Neural cell (in vitro differentiated cells): ENCODE measurements around the gene LRRIQ4. TPM values are rescaled to one million over a fixed set of nuclear protein-coding genes. Genes with fewer than 3 reads are reported as not detected.

Experiments used
- H2AFZ ChIP-seq: fragments of 200-600, 300-800 bp; sonication (generic), shearing (Covaris generic); 2 replicates; pipeline ENCODE4 v1.6.0; 2014; ENCODE audit warnings: low read depth, mild to moderate bottlenecking, antibody characterized with exemption, low read length, moderate library complexity
- H3F3A ChIP-seq: fragments of 200-600 bp; shearing (Covaris generic); 2 replicates; pipeline ENCODE4 v1.6.1; 2016; ENCODE audit warnings: mild to moderate bottlenecking, moderate library complexity, mixed read lengths, antibody characterized with exemption, low read length; ENCODE audit not compliant: insufficient read depth, poor library complexity, severe bottlenecking
- H3K27ac ChIP-seq: fragments of 200-600, 300-800 bp; sonication (generic), shearing (Covaris generic); 2 replicates; pipeline ENCODE4 v1.5.1; 2014; ENCODE audit warnings: mild to moderate bottlenecking, low read length, moderate library complexity
- H3K27me3 ChIP-seq: fragments of 300-800, 200-600 bp; sonication (generic), shearing (Covaris generic); 2 replicates; pipeline ENCODE4 v1.6.0; 2014; ENCODE audit warnings: mild to moderate bottlenecking, low read depth, low read length, moderate library complexity; ENCODE audit not compliant: insufficient read depth
- H3K36me3 ChIP-seq: fragments of 300-800, 200-600 bp; sonication (generic), shearing (Covaris generic); 2 replicates; pipeline ENCODE4 v1.5.1; 2014; ENCODE audit warnings: mild to moderate bottlenecking, antibody characterized with exemption, low read length, moderate library complexity; ENCODE audit not compliant: insufficient read depth
- H3K4me2 ChIP-seq: fragments of 300-800, 200-600 bp; sonication (generic), shearing (Covaris generic); 2 replicates; pipeline ENCODE4 v1.6.0; 2014; ENCODE audit warnings: mild to moderate bottlenecking, low read length
- H3K4me3 ChIP-seq: fragments of 300-800, 200-600 bp; sonication (generic), shearing (Covaris generic); 2 replicates; pipeline ENCODE4 v1.5.1; 2014; ENCODE audit warnings: mild to moderate bottlenecking, low read length, moderate library complexity
- H3K79me2 ChIP-seq: fragments of 200-600 bp; shearing (Covaris generic); replicated peaks from 2 replicates; pipeline ENCODE4 v1.6.0; 2014; ENCODE audit warnings: mild to moderate bottlenecking, low read length, moderate library complexity; ENCODE audit not compliant: insufficient read depth
- H3K9ac ChIP-seq: fragments of 300-800, 200-600 bp; sonication (generic), shearing (Covaris generic); 2 replicates; pipeline ENCODE4 v1.6.1; 2016; ENCODE audit warnings: mild to moderate bottlenecking, low read length, mixed read lengths
- H3K9me2 ChIP-seq: fragments of 200-600 bp; shearing (Covaris generic); 2 replicates; pipeline ENCODE4 v1.6.1; 2016; ENCODE audit warnings: mild to moderate bottlenecking, low read length, mixed read lengths; ENCODE audit not compliant: insufficient read depth
- H3K9me3 ChIP-seq: fragments of 200-600, 300-800 bp; sonication (generic), shearing (Covaris generic); 2 replicates; pipeline ENCODE4 v1.6.1; 2016; ENCODE audit warnings: mild to moderate bottlenecking, mixed run types, low read length, moderate library complexity, mixed read lengths
- H4K20me1 ChIP-seq: fragments of 200-600 bp; shearing (Covaris generic); 2 replicates; pipeline ENCODE4 v1.6.1; 2016; ENCODE audit warnings: mild to moderate bottlenecking, mixed run types; ENCODE audit not compliant: insufficient read depth
- CTCF ChIP-seq: fragments of 450-650 bp; IDR thresholded peaks from 2 replicates; pipeline ENCODE4 v1.5.1; 2014; ENCODE audit warnings: antibody characterized with exemption, mild to moderate bottlenecking, moderate library complexity; ENCODE audit not compliant: poor library complexity, severe bottlenecking
- EP300 ChIP-seq: fragments of 450-650 bp; conservative IDR thresholded peaks from 2 replicates; pipeline ENCODE4 v1.6.1; 2014; ENCODE audit warnings: antibody characterized with exemption, mild to moderate bottlenecking, moderate library complexity; ENCODE audit not compliant: poor library complexity, severe bottlenecking
- EZH2 ChIP-seq: fragments of 200-600, 300-800 bp; shearing (Covaris generic), sonication (generic); IDR thresholded peaks from 2 replicates; pipeline ENCODE4 v1.6.1; 2014; ENCODE audit warnings: antibody characterized with exemption, low read length, borderline replicate concordance, mild to moderate bottlenecking; ENCODE audit not compliant: insufficient read depth, poor library complexity, severe bottlenecking
- MXI1 ChIP-seq: fragments of 450-650 bp; conservative IDR thresholded peaks from 2 replicates; pipeline ENCODE4 v1.6.1; 2014; ENCODE audit warnings: antibody characterized with exemption, mild to moderate bottlenecking; ENCODE audit not compliant: poor library complexity, severe bottlenecking
- POLR2AphosphoS5 ChIP-seq: IDR thresholded peaks from 2 replicates; pipeline ENCODE4 v1.6.1; 2012
- RAD21 ChIP-seq: fragments of 450-650 bp; conservative IDR thresholded peaks from 2 replicates; pipeline ENCODE4 v1.6.1; 2014; ENCODE audit warnings: antibody characterized with exemption, mild to moderate bottlenecking, moderate library complexity
- SMC3 ChIP-seq: fragments of 450-650 bp; conservative IDR thresholded peaks from 2 replicates; pipeline ENCODE4 v1.6.1; 2014; ENCODE audit warnings: antibody characterized with exemption, mild to moderate bottlenecking, moderate library complexity; ENCODE audit not compliant: poor library complexity
- TAF1 ChIP-seq: IDR thresholded peaks from 2 replicates; pipeline ENCODE4 v1.6.1; 2012; ENCODE audit warnings: low read depth
- polyA plus RNA-seq: library from polyadenylated mRNA; depleted of rRNA; stranded (reverse); fragments of >200 nt; gene quantifications from 2 replicates; pipeline ENCODE4 v1.2.3, GENCODE V29; 2014
- TF ChIP-seq, protein P1 (sequence below): IDR thresholded peaks from 2 replicates; pipeline ENCODE4 v1.6.1; 2012; ENCODE audit warnings: borderline replicate concordance

The LRRIQ4 gene
- polyA plus RNA-seq, 1 donor from 2014 or later, result not detected

- H3F3A ChIP-seq, result no peaks in the 10 kb centered on the region
- H3K79me2 ChIP-seq, result no peaks in the 10 kb centered on the region
- H3K27ac ChIP-seq, result no peak overlapping the region
- H4K20me1 ChIP-seq, result no peaks in the 10 kb centered on the region
- H3K27me3 ChIP-seq, result no peaks in the 10 kb centered on the region
- H3K9me2 ChIP-seq, result no peaks in the 10 kb centered on the region
- no peak overlapping the region for H2AFZ ChIP-seq
- H3K4me3 ChIP-seq, result no peak overlapping the region
- H3K9me3 ChIP-seq, result no peaks in the 10 kb centered on the region
- H3K36me3 ChIP-seq, result no peaks in the 10 kb centered on the region
- no peak overlapping the region for H3K4me2 ChIP-seq
- no peak overlapping the region for H3K9ac ChIP-seq
- TF ChIP-seq EP300 (no peak), MXI1 (no peak), TAF1 (no peak), SMC3 (no peak), CTCF (no peak), RAD21 (no peak), POLR2AphosphoS5 (no peak), EZH2 (no peak)
- TF ChIP-seq, protein P1, sequence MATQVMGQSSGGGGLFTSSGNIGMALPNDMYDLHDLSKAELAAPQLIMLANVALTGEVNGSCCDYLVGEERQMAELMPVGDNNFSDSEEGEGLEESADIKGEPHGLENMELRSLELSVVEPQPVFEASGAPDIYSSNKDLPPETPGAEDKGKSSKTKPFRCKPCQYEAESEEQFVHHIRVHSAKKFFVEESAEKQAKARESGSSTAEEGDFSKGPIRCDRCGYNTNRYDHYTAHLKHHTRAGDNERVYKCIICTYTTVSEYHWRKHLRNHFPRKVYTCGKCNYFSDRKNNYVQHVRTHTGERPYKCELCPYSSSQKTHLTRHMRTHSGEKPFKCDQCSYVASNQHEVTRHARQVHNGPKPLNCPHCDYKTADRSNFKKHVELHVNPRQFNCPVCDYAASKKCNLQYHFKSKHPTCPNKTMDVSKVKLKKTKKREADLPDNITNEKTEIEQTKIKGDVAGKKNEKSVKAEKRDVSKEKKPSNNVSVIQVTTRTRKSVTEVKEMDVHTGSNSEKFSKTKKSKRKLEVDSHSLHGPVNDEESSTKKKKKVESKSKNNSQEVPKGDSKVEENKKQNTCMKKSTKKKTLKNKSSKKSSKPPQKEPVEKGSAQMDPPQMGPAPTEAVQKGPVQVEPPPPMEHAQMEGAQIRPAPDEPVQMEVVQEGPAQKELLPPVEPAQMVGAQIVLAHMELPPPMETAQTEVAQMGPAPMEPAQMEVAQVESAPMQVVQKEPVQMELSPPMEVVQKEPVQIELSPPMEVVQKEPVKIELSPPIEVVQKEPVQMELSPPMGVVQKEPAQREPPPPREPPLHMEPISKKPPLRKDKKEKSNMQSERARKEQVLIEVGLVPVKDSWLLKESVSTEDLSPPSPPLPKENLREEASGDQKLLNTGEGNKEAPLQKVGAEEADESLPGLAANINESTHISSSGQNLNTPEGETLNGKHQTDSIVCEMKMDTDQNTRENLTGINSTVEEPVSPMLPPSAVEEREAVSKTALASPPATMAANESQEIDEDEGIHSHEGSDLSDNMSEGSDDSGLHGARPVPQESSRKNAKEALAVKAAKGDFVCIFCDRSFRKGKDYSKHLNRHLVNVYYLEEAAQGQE, result no peak
Observed at GRCh38 chr3:169871129-169871886, 58.6 kb downstream of the LRRIQ4 start.

DNA sequence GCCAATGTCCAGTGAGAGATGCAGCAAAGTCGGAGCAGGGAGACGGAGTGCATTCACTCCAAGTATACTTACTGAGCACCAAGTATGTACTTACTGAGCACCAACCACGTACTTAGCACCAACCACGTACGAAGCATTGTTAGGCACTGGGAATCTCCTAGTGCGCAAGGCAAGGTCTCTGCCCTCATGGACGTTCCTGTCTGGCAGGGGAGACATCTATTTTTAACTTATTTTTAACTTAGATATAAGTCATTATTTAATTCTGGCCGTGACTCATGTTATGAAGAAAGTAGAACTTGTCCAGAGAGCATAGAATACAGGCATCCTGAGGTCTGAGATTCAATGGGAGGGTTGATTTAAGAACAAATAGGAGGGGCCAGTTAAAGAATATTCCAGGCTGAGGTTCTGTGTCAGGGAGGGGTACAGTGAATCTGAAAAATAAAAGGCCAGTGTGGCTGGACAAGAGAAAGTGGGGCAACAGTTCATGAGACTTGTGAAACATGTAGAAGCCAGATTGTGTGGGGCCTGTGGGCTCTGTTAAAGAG is 66.4 kb downstream of the LRRIQ4 start:
- Histone ChIP-seq H3K4me3 (no peak overlapping the region), H4K20me1 (no peaks in the 10 kb centered on the region), H3K27me3 (no peaks in the 10 kb centered on the region), H3F3A (no peaks in the 10 kb centered on the region), H3K4me2 (no peak overlapping the region), H3K36me3 (no peaks in the 10 kb centered on the region), H3K9me2 (no peaks in the 10 kb centered on the region), H2AFZ (no peak overlapping the region), H3K9ac (no peak overlapping the region), H3K27ac (no peak overlapping the region), H3K79me2 (no peaks in the 10 kb centered on the region), H3K9me3 (no peaks in the 10 kb centered on the region)
- TF ChIP-seq POLR2AphosphoS5 (no peak), EZH2 (no peak), EP300 (no peak), MXI1 (no peak), CTCF (no peak)
- TF ChIP-seq, protein P1, result no peak
